HG03571 (cell line): Measurements from ENCODE around the gene NYAP2.

Experiments
- ATAC-seq: cut with Tn5 transposase; IDR thresholded peaks from one replicate; pipeline ENCODE4 v1.9.1; 2021; ENCODE audit not compliant: unreplicated experiment

The NYAP2 gene

GRCh38 chr2:225472161-225472560 is 72.7 kb downstream of the NYAP2 start:
- no peak for ATAC-seq

- ATAC-seq = no peak
Observed at GRCh38 chr2:225479386-225479785, 79.9 kb downstream of the NYAP2 start.

- no peak for ATAC-seq
Observed at GRCh38 chr2:225484751-225485150, 85.2 kb downstream of the NYAP2 start.

GRCh38 chr2:225486236-225486635 is 86.7 kb downstream of the NYAP2 start:
- ATAC-seq = no peak

- ATAC-seq = no peak
Observed at GRCh38 chr2:225487878-225488416, 88.4 kb downstream of the NYAP2 start.

GRCh38 chr2:225488743-225489142 is 89.2 kb downstream of the NYAP2 start:
- ATAC-seq = no peak

- no peak for ATAC-seq
Observed at GRCh38 chr2:225493420-225494099, 94.0 kb downstream of the NYAP2 start.

- no peak for ATAC-seq
Observed at GRCh38 chr2:225494100-225494459, 94.6 kb downstream of the NYAP2 start.

GRCh38 chr2:225495706-225496105 is 96.2 kb downstream of the NYAP2 start:
- no peak for ATAC-seq

- ATAC-seq = no peak
Observed at GRCh38 chr2:225496568-225496967, 97.1 kb downstream of the NYAP2 start.

GRCh38 chr2:225497166-225497565 is 97.7 kb downstream of the NYAP2 start:
- ATAC-seq = no peak

- no peak for ATAC-seq
Observed at GRCh38 chr2:225501022-225501421, 101.5 kb downstream of the NYAP2 start.

- ATAC-seq = no peak
Observed at GRCh38 chr2:225502971-225503370, 103.5 kb downstream of the NYAP2 start.

- no peak for ATAC-seq
Observed at GRCh38 chr2:225510796-225511195, 111.3 kb downstream of the NYAP2 start.

GRCh38 chr2:225512469-225512868 is 113.0 kb downstream of the NYAP2 start:
- ATAC-seq = no peak

GRCh38 chr2:225512876-225513540 is 113.5 kb downstream of the NYAP2 start:
- ATAC-seq = no peak

GRCh38 chr2:225515033-225515432 is 115.5 kb downstream of the NYAP2 start:
- no peak for ATAC-seq

GRCh38 chr2:225526760-225527390 is 127.4 kb downstream of the NYAP2 start:
- ATAC-seq = no peak

- ATAC-seq = no peak
Observed at GRCh38 chr2:225531559-225531958, 132.0 kb downstream of the NYAP2 start.

GRCh38 chr2:225532096-225532495 is 132.6 kb downstream of the NYAP2 start:
- no peak for ATAC-seq

- ATAC-seq = no peak
Observed at GRCh38 chr2:225534037-225534436, 134.5 kb downstream of the NYAP2 start.

- no peak for ATAC-seq
Observed at GRCh38 chr2:225534697-225535096, 135.2 kb downstream of the NYAP2 start.
